NB4 (cell line): ENCODE data around the gene RPS18.

Source experiments
- DNase-seq: peaks from one replicate; pipeline ENCODE4 v3.0.0; 2010; ENCODE audit warnings: low read depth
- H3K4me3 ChIP-seq: one replicate; pipeline ENCODE4 v1.5.1; 2011; ENCODE audit warnings: mild to moderate bottlenecking, low read depth, low read length, moderate library complexity
- MYC ChIP-seq: IDR thresholded peaks from 2 replicates; pipeline ENCODE4 v1.6.1; 2011; ENCODE audit warnings: low read depth, low read length
- POLR2A ChIP-seq: IDR thresholded peaks from 2 replicates; pipeline ENCODE4 v1.6.1; 2011; ENCODE audit warnings: mild to moderate bottlenecking; ENCODE audit not compliant: insufficient read length; ENCODE audit errors: extremely low read depth
- TF ChIP-seq, protein P1 (sequence below): IDR thresholded peaks from 2 replicates; pipeline ENCODE4 v1.6.1; 2011; ENCODE audit warnings: low read depth, low read length
- TF ChIP-seq, protein P2 (sequence below): IDR thresholded peaks from one replicate; pipeline ENCODE4 v1.5.1; 2012; ENCODE audit warnings: low read depth, low read length

Gene RPS18

DNA sequence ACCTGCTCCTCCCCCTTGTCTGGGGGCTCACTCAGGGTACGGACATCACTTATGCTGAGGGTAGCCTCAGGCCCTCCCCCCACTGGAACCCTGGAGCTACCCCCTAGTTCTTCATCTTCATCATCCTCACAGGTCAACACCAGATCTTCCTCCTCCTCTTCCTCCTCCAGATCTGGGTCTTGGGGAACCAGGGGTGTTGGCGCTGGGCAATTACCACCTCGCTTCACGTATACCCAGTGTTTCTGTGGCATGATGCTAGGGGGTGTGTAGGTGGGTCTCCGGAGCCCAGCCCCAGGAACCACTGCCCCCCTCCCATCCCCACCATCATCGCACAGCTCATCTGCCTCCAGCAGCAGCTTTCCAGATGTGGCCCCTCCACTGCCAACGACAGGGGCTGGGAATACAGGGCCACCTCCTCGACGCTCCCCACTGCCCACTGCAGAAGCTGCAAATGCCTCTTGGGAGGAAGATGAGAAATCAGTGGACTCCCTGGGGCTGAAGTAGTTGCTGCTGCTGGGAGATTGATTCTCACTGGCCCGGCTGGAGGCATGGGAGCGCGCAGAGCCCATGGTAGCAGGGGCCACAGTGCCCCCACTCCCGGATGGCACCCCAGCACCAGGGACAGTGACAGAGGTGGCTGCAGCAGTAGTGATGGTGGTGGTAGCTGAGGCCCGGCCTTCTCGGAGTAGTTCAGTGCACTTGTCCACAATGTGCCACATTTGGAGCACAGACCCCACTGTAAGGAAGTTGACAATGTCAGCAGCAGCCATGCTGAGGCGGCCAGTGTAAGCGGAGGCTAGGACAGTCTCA lies 44.1 kb downstream of the RPS18 start:
- TF ChIP-seq, protein P1, sequence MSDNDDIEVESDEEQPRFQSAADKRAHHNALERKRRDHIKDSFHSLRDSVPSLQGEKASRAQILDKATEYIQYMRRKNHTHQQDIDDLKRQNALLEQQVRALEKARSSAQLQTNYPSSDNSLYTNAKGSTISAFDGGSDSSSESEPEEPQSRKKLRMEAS: no peak
- TF ChIP-seq, protein P2, sequence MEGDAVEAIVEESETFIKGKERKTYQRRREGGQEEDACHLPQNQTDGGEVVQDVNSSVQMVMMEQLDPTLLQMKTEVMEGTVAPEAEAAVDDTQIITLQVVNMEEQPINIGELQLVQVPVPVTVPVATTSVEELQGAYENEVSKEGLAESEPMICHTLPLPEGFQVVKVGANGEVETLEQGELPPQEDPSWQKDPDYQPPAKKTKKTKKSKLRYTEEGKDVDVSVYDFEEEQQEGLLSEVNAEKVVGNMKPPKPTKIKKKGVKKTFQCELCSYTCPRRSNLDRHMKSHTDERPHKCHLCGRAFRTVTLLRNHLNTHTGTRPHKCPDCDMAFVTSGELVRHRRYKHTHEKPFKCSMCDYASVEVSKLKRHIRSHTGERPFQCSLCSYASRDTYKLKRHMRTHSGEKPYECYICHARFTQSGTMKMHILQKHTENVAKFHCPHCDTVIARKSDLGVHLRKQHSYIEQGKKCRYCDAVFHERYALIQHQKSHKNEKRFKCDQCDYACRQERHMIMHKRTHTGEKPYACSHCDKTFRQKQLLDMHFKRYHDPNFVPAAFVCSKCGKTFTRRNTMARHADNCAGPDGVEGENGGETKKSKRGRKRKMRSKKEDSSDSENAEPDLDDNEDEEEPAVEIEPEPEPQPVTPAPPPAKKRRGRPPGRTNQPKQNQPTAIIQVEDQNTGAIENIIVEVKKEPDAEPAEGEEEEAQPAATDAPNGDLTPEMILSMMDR: no peak
- TF ChIP-seq MYC (no peak), POLR2A (no peak)
- no peak overlapping the region for H3K4me3 ChIP-seq
- no peak for DNase-seq

DNA sequence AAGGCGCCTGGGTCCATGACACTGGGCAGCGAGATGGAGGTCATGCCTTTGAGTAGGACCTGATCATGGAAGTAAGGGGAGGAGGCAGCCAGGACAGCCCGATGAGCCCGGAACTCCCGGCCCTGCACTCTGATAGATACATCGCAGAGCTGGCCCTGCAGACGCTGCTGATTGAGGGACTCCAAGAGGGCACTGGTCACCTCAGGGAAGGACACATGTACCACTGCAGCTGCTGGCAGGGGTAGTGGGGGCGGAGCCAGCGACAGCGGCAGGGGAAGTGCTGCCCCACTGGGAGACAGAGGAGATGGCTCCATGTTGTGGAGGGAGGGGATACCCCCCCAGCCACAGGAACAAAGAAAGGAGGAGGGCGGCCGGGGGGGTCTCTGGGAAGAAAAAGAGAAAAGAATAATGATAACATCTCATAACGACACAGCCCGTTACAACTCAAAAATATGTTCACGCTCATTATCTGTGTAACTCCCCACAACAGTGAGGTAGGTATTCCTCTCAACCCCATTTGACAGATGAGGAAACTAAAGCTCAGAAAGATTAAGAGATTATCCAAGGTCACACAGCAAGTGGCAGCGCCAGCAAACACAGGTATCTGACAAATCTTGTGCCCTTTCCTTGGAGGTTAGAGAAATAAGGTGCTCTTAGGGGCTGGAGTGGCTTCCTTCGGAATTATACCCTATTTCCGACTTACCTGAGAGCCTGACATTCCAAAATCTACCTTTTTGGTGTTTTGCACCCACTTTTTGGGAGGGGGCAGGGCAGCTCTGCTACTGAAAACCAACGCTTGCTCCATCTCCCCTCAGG lies 44.9 kb downstream of the RPS18 start:
- TF ChIP-seq MYC: no peak
- TF ChIP-seq, protein P1: no peak
- TF ChIP-seq, protein P2: no peak
- no peak for TF ChIP-seq POLR2A
- peak; percentile 26 for DNase-seq
- peak overlapping the region; percentile 54 for H3K4me3 ChIP-seq

DNA sequence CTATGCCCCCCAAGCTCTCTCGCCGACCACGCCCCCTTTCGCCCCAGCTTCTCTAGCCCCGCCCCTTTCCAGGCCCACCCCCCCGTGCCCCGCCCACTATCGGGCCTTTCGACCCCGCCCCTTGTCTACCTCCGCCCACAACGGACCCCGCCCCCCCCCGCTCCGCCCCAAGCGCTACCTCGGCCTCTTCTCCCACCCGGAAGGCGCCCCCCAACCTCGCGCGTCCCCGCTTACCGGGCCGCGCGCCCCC lies 45.5 kb downstream of the RPS18 start:
- peak overlapping the region; percentile 54 for H3K4me3 ChIP-seq
- no peak for DNase-seq

DNA sequence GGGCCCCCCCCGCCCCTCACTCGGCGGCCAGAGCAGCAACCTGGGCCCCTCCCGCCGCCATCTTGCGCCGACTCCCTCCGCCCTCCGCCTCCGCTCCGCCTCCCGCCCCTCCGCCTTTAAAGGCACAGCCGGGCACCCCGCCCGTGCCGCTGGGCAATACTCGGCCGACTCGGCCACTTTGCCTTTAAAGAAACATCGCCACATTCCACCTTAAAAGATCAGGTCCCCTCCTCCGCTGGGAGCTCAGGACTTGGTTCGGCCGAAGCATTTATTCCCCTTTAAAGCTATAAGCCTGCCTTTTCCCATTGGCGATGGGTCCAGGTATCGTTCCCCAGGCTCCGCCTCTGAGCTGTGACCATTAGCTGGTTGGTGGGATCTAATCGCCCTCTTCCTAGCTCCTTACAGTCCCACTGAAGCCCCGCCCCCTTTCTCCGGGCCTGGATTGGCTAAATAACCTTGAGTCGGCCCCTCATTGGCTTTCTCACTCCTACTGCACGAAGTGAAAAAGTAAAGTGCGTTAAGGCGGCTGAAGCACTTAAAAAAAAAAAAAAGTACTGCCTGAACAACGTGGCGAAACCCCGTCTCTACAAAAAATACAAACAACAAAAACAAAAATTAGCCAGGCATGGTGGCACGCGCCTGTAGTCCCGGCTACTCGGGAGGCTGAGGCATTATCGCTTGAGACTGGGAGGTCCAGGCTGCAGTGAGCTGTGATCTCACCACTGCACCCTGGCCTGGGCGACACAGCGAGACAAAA lies 46.0 kb downstream of the RPS18 start, which contains the start of gene ZBTB22:
Gene ZBTB22, minus strand, starts transcription at position 76 of the 757 bp plus-strand sequence. CDS start 828 bp downstream, outside the sequence.
- TF ChIP-seq, protein P2: no peak
- TF ChIP-seq MYC (no peak), POLR2A (peak; percentile 28)
- TF ChIP-seq, protein P1: peak; percentile 39; the same call in 1 of the 2 replicates
- peak; percentile 99 for DNase-seq
- H3K4me3 ChIP-seq: peak within 1 kb of the TSS; percentile 84

More for the DNA sequence above, 45.5 kb downstream of the RPS18 start:
- TF ChIP-seq, protein P2: no peak
- TF ChIP-seq POLR2A (no peak), MYC (no peak)
- TF ChIP-seq, protein P1: no peak

DNA sequence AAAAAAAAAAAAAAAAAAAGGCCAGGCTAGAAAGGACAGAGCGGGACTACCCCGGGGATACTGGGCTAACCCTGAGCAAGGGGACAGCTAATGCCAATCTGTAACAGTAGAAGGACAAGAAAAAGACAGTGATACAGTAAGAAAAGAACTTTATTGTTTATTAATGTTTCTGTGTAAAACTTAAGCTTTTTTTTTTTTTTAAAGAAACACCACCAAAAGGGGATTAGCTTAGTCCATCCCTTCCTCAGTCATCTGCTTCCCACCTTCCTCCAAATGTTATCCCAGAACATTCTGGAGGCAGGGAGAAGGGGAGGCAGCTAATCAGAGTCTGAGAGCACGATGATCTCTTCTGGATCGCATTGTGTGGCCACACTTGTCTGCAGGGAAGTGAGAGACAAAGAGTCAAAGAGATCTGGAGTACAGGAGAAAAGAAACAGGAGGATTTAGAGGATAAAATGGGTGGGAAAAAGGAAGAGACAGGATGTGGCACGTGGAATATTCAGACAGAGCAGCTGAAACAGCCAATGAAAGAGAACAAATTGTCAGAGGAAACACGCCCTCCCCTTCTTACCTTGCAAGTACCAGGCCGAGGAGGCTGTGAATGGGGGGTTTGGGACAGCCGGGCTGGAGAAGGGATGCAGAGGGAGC lies 46.7 kb downstream of the RPS18 start:
- DNase-seq: no peak
- H3K4me3 ChIP-seq: peak overlapping the region; percentile 84
- TF ChIP-seq, protein P1: no peak
- TF ChIP-seq POLR2A (no peak), MYC (no peak)
- TF ChIP-seq, protein P2: no peak
